ENCODE data around the gene EWSR1. TPM values are rescaled to one million over a fixed set of nuclear protein-coding genes. Genes with fewer than 3 reads are reported as not detected.

The EWSR1 gene
- total and polyA plus RNA-seq, 2 of the 4 experiments (the other 2 are of a cell fraction), result 243 to 518 TPM

DNA sequence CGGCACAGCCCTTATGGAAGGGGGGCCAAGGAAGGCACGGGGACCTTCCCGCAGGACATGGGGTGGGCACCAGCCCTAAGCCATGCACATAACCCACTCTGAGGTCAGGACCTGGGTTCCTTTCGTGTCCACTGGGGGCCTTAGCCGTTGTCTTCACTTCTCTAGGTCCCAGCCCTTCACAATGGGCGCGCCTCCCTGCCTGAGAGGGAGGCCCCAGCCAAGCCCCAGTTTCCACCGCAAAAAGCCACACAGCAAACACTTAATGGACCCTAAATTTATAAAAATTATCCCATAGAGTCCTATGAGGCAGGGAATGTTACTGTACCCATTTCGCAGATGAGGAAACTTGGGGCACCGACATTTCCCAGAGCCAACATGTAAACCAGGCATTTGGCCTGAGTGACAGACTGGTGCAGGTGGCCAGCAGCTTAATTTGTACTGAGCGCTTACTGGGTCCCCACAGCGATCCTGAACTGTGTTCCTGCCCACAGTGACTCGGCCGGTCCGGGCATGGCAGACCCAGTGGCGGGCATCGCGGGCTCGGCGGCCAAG lies 39.6 kb downstream of the EWSR1 start:
- 58% methylated on average over 7 of the region's 20 CpGs; no CpG with 5 or more reads in 1 of the 2 experiments for WGBS, 2 experiments (ENCODE audit: extremely low coverage in 2 of 2, insufficient read length in 1 of 2)

More for the DNA sequence above, 39.6 kb downstream of the EWSR1 start:
- Histone ChIP-seq H3K9ac (ENCODE audit: low read depth, low read length) (peak overlapping the region; percentile 78), H3K4ac (ENCODE audit: low read depth, low read length) (peak overlapping the region; percentile 74), H2AFZ (replicated peaks; ENCODE audit: low read length, poor library complexity) (peak overlapping the region; percentile 81), H4K20me1 (ENCODE audit: insufficient read depth, low read length) (peaks cover 20% of the 10 kb centered on the region), H2BK15ac (ENCODE audit: low read depth, low read length) (no peak overlapping the region), H3K18ac (ENCODE audit: low read depth, low read length) (no peak overlapping the region), H2AK5ac (ENCODE audit: low read depth, low read length) (peak overlapping the region; percentile 52), H2AK9ac (replicated peaks; ENCODE audit: low read depth, low read length, poor library complexity) (peak overlapping the region; percentile 99), H3K4me2 (ENCODE audit: low read depth, low read length) (peak overlapping the region; percentile 88), H3K23ac (ENCODE audit: low read depth, low read length) (peak overlapping the region; percentile 95), H2BK20ac (ENCODE audit: low read depth, low read length) (no peak overlapping the region), H3K9me3 (ENCODE audit: control insufficient read depth, insufficient read depth, low read length) (no peaks in the 10 kb centered on the region), H3K4me1 (ENCODE audit: control insufficient read depth, insufficient read depth, low read length) (peaks cover 17% of the 10 kb centered on the region), H4K8ac (ENCODE audit: low read depth in 2 of 2, low read length in 2 of 2) (peak overlapping the region in 1 of 2 experiments; percentile 75; a peak in 1 of 4 replicates), H3K9me1 (ENCODE audit: insufficient read depth, low read length) (peaks cover 5% of the 10 kb centered on the region; the same call in 1 of the 2 replicates), H4K91ac (ENCODE audit: insufficient read depth, low read depth, low read length) (peak overlapping the region; percentile 17; the same call in 1 of the 2 replicates), H3K36me3 (ENCODE audit: control insufficient read depth, insufficient read depth, low read length) (no peaks in the 10 kb centered on the region), H3K27me3 (ENCODE audit: control insufficient read depth, insufficient read depth, low read length) (no peaks in the 10 kb centered on the region), H3K4me3 (ENCODE audit: insufficient read depth, low read depth, low read length) (peak overlapping the region; percentile 67), H3K56ac (ENCODE audit: extremely low read depth, insufficient read depth, low read length) (no peak overlapping the region), H2BK5ac (ENCODE audit: low read depth, low read length, poor library complexity, severe bottlenecking) (peak overlapping the region; percentile 22), H3K79me1 (ENCODE audit: low read depth in 1 of 2, low read length in 2 of 2) (peaks cover 8 to 42% of the 10 kb centered on the region in 2 experiments; a peak in 3 of 4 replicates), H4K5ac (ENCODE audit: low read depth, low read length) (peak overlapping the region; percentile 52), H2BK120ac (ENCODE audit: low read depth, low read length) (peak overlapping the region; percentile 26; the same call in 1 of the 2 replicates), H3K27ac (ENCODE audit: insufficient read depth, low read length) (peak overlapping the region; percentile 74), H3K14ac (replicated peaks; ENCODE audit: low read depth, low read length) (peak overlapping the region; percentile 75)
- intact Hi-C loops (cut with micrococcal nuclease) (no loop called here), in situ Hi-C loops (cut with MboI; ENCODE audit: low sequenced_read_pairs) (no loop called here), dilution Hi-C loops (cut with HindIII; ENCODE audit: low sequenced_read_pairs, unreplicated experiment) (no loop called here)
- no peak for TF ChIP-seq CEBPB (IDR thresholded peaks at IDR 0.05; ENCODE audit: low read depth, low read length)
- TF ChIP-seq FOS (IDR thresholded peaks at IDR 0.05; ENCODE audit: low read depth, low read length), result no peak
- no peak for TF ChIP-seq RCOR1 (IDR thresholded peaks at IDR 0.05; ENCODE audit: insufficient replicate concordance, low read length)
- TF ChIP-seq RAD21 (IDR thresholded peaks at IDR 0.05; ENCODE audit: low read length), result no peak
- TF ChIP-seq, protein P1, sequence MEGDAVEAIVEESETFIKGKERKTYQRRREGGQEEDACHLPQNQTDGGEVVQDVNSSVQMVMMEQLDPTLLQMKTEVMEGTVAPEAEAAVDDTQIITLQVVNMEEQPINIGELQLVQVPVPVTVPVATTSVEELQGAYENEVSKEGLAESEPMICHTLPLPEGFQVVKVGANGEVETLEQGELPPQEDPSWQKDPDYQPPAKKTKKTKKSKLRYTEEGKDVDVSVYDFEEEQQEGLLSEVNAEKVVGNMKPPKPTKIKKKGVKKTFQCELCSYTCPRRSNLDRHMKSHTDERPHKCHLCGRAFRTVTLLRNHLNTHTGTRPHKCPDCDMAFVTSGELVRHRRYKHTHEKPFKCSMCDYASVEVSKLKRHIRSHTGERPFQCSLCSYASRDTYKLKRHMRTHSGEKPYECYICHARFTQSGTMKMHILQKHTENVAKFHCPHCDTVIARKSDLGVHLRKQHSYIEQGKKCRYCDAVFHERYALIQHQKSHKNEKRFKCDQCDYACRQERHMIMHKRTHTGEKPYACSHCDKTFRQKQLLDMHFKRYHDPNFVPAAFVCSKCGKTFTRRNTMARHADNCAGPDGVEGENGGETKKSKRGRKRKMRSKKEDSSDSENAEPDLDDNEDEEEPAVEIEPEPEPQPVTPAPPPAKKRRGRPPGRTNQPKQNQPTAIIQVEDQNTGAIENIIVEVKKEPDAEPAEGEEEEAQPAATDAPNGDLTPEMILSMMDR (conservative IDR thresholded peaks at IDR 0.05; ENCODE audit: low read depth, low read length), result no peak
- no peak for TF ChIP-seq RFX5 (IDR thresholded peaks at IDR 0.05; ENCODE audit: low read depth, low read length)
- ATAC-seq (ENCODE audit: low read depth) (no peak), DNase-seq (no peak)
- no TSS peak for BruUV-seq (replicated peaks)
- ChIA-PET CTCF (no interaction called here), POLR2A (ENCODE audit: unreplicated experiment) (no interaction called here)

All from IMR-90 (cell line).